NOMO-1 treated with dmso at 0.1 percent for 144 hours (cell line): Measurements from ENCODE around the gene LDLRAD4.

ENCODE experiments used
- DNase-seq: peaks from one replicate; lab custom pipeline; 2025; ENCODE audit not compliant: unreplicated experiment; lab: John Stamatoyannopoulos, UW

LDLRAD4 gene

DNA sequence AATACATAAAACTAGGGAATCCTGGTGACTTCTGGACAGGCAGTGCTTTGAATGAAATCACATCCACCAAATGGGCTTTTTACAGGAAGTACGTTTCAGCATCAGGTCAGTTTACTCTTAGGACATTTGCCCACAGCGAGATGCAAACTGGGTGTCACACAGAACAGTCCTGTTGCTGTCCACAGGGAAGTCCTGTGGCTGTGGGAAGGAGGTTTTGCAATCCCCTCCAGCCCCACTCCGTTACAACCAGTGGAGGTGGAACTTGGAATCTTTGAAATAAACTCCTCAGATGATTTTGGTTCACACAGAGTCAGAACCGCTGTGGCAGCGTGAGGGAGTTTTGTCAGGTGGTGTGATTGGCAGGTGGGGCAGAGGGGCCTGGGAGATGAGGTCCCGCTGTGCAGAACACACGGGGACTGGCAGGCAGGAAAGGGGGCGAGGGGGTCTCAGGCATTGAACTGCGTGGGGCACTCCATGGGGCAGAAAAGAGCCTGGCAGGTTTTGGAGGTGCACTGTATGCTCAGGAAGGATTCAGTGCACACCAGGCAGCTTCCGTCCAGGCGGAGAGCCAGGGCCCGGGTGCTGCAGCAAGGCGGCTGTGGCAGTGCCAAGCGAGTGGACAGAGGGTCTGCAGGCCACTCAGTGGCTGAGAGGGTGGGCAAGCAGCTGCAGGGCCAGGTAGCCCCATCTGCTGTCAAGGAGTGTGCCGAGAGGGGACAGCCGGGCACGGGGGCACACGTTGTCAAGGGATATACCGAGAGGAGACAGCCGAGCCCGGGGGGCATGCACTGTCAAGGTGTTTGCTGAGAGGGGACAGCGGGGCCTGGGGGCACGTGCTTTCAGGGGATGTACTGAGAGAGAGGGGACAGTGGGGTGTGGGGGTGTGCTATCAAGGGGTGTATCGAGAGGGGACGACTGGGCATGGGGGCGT, 148.7 kb downstream of the LDLRAD4 start:
- no peak for DNase-seq

DNA sequence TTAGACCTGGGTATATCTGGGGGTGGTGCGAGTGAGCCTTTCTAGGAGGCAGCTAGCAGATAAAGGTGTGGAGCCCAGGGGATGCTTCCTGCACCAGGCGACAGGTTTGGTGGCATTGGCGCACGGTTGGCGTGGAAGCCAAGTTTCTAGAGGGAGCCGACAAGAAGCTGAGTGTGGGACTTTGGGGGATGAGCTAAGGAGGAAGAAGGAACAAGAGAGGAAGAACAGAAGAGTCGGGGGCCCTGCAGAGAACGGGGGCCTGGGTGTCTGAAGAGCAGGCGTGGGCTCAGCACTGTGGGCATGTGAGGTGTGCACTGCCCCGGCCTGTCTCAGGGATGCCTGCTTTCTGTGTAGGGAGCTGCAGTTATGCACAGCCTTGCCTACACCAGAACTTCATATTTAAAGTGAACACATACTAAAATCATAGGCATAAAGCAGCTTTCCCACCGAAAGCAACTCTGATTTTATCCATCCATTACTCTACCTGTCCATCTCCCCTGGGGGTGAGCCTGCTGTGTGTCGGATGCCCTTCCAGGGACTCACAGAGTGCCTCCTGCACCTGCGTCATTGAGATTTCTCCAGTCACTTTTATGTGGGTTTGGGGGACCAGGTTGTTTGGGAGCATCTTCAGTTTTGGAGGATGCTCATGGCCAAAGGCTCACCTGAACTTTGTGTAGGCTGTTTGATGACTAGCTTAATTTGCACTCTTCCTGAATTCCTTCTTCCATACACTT, 149.7 kb downstream of the LDLRAD4 start:
- DNase-seq, result no peak

DNA sequence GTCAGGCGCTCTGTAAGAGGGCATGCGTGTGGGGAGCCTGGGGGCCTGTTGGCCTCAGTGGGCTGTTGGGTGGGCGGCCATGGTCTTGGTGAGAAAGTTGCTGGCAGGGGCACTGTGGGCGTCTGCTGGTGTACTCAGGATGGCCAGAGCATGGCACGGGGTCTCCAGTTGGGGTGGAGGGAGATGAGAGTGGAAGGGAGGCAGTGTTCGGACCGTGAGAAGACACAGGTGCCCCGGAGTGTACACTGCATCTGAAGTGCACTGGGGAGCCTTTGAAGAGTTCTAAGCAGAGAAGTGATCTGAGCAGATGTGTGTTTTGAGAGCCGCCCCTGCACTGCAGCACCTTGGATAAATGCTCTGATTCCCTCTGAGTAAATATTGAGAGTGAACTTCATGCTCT, 150.8 kb downstream of the LDLRAD4 start:
- no peak for DNase-seq

DNA sequence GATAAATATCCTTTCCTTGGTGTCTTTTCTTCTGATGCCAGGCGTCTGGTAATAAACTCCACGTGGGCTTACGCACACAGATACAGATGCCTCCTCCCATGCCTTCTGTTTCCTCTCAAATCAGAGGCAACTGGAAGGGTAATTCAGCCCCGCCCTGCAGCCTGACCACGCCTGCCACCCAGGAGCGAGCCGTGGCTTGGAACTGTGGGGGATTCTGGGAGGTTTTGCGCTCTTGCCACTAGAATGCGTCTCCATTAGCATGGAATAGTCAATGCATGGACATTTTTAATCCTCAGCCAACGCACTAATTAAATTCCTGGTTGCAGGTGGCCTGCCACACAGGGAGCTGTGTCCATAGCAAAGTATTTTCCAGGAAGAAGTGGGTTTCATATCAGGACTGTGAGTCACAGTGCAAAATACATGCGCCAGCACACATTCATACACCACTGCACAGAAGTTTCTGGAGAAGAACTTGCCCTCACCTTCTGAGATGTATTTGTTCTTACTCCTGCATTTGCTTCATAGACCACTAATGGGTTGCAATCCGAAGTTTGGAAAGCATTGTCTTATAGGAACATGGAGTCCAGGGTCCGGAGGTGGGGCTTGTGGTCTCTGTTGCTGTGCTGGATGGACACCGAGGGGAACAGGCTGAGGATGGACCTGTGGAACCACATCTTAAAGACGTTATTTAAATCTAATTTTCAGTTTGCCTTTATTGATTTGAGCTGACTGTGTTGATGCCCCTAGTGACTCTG, 151.4 kb downstream of the LDLRAD4 start:
- DNase-seq, result no peak

DNA sequence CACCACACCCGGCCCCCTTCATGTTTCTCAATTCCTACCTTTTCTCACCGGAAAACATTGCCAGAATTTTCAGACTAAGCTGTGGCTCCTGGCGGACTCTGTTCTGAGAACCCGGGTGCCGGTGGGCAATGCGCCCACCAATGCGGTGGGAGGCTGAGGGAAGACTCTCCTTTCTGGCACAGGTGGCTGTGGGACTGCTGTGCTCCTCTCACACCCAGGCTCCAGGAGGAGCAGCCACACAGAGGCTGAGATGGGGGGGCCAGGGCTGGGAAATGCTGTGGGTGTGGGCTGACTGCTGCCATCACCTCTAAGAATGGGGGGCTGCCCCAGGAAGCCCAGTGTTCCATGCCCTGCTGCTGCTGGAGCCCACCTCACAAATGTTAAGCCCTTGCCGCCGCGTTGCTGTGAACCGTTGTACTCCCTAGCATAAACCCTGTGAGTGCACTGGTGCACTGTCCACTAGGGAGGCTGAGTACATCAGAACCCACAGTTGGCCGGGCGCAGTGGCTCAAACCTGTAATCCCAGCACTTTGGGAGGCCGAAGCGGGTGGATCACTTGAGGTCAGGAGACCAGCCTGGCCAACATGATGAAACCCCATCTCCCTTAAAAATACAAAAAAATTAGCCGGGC, 152.6 kb downstream of the LDLRAD4 start:
- no peak for DNase-seq

DNA sequence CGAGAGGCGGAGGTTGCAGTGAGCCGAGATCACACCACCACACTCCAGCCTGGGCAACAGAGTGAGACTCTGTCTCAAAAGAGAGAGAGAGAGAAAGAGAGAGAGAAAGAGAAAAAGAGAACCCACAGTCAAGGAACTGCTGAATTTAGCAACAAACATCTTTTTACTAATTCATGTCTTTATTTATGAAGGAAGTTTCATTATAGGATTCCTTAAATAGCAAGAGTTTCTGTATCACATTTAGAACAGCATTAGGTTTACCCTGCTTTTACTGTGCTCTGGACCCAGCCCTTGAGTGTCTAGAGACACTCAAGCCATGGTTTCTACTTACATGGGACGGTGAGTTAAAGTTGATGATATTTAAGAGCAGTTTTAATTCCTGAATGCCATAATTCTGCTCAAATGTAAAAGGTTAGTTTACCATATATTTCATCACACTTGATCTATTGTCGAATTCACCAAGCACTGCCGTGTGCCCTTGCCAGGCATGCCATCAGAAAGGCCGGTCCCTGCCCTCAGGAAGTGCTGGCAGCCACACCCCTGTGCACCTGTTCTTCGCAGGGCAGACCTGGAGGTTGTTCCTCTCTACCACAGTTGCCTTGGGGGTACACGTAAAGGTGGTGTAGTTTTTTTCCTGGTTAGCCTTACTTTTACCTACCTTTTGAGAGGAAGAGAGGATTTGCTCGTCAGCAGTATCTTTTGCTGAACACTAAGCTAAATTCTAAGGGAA, 153.3 kb downstream of the LDLRAD4 start:
- no peak for DNase-seq

DNA sequence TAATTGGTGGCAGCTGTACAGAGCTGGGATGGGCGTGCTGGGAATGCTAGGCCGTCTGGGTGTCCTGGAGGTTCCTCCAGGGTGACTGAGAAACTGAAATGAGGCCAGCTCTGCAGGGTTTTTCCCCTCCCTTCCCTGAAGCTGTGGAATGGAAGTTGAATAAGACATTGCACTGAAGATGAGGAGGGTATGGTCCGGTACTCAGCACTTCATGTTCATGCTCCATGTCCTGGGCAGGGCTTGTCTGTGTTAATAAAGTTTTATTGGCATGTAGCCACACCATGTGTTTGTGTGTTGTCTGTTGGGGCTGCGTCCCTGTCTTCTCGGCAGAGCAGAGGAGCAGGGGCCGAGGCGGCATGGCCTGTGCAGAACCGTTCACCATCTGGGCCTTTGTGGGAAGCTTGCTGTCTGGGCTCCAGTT, 154.0 kb downstream of the LDLRAD4 start:
- no peak for DNase-seq

DNA sequence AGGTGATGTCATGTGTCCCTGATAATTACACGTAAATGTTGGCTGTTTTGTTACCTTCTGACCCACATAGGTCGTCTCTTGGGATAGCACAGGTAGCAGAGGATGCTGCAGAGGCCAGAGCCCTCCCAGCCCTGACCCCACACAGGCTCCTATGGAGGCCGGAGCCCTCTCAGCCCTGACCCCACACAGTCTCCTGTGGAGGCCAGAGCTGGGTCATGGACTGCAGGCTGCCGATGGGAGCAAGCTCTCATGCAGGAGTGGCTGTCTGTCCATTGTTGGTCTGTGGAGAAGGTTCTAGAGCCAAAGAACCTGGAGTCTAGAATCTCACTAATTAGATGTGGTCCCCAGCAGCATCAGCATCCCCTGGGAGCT, 155.5 kb downstream of the LDLRAD4 start:
- no peak for DNase-seq

DNA sequence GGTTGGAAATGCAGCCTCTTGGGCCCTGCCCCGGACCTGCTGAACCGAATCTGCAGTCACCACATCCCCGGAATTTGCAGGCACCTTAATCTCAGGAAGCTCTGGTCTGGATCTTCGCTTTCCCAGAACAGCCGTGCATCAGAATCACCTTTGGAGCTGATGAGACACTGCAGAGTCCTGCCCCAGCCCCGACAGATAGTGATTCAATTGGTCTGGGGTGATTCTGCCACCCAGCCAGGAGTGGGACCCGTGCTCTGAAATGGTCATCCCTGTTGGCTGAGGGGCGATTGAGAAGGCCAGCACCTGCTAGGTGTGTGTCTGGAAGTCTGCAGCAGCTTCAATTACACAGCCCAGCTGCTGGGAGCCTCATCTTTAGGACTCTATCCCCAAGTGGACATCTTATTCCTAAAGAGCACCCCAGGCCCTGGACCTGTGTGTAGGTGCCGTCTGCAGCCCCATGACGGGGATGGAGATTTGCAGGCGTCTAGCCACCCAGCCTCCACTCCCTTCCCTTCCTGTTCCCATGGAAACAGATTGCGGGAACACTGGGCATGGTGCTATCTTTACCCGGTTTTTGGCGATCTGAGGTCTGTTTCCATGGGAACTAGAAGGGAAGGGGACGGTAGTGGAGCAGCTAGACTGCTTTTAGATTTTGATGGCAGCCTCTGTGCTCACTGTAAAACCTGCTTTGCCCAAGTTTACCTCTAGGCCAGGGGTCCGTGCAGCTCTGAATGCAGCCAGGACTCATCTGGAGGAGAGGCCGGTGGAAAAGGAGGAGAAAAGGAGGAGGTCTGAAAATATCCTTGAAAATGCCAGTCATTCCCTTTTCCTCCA, 156.1 kb downstream of the LDLRAD4 start:
- no peak for DNase-seq

DNA sequence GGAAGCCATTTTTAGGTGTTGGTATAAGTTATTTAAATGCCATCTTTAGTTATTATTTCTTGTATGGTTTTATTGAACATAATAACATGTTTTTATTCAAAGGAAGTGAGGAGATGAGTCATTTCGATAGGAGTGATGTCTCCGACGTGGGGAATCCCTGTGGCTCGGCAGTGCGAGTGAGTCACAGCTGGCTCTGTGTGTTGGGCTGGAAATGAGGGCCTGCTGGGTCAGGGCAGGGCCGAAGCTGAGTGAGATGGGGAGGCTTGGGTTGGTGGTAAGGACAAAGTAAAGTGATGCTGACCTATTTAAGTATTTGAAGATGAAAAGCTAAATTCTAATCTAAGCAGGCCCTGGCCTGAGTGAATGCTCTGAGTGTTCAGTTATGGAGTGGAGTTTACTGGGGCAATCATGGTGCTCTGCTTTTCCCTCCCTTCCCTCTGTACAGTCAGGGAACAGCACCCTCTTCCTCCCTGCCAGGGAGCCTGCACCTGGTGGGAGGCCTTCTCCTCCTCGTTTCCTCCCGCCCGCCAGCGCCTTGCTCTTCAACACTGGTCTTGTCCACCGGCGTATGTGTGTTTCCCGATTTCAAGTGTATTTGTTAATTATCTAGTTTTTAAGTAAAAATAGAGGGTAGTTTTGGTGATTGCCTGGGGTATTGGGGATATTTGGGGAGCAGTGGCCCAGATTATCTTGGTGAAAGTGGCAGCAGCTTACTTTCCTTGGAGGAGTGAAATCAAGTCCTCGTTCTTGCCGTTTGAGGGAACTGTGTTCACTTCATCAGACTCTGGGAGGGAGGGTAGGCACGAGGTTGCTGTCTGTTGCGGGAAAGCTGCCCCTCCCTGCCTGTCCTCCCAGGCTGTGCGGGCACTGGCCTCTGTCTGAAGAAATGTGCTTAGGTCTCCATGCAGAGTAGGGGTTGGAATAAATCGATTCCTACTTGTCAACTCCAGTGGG, 157.0 kb downstream of the LDLRAD4 start:
- no peak for DNase-seq

DNA sequence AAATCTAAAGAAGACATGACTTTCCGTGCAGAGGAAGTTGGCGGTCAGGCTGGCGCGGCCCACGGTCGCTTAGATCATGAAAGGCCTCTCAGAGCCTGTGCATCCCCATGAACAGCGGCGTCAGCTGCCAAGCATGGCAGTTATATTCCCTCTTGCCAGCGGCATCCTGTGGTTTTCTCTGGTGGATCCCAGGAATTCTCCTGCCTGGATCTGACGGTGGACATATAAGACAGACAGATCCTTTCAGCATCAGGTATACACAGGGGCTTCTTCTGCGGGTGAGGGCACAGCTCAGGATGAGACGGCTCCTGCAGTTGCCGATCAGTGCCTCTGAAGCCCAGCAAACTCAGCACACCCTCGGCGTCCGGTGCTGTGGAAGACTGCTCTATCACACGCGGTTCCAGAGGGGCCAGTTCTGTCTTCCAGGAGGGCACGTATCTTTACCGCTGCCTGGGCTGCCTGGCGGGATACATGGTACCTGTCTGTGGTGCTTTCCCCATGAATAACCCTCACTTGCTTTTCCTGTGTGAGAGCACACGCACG, 157.8 kb downstream of the LDLRAD4 start:
- DNase-seq, result no peak

DNA sequence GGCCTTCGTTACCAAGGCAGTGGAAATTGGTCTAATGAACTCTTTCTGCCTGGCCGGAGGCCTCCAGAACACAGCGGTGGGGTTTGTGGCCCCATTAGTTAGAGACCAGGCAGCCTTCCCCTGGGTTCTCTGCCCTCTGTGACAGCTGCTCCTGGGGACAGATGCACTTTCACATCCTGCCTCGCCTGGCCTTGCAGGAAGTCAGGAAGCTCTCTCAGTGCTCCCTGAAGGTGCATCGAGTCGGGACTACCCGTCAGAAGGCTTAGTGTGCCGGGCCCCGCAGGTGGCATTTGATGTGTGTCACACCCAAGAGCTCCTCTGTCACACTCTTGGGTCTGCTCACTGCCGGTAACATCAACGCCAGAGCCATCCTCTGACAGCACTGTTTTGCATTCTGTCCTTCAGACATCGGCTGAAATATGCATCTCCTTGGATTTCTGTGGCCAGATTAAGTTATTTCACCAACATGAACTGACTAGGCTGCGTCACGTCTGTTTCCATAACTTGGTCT, 158.3 kb downstream of the LDLRAD4 start:
- no peak for DNase-seq

DNA sequence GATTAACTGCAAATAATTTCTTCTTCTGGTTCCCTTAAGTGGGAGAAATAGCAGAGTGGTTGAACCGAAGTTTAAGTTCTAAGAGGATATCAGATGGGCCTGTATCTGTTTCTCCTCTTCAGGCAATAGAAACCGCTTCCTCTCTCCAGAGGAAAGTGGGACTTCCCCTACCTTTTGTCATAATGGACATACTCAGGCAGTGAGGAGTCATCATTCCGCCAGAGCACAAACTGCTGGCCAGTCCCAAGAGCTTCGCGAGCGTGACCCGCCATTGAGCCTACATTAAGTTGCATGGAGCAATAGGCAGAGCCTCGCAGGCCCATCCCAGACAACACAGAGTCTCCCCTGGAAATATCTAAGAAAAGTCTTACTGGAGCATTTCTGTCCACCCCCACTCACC, 158.9 kb downstream of the LDLRAD4 start:
- DNase-seq, result no peak

DNA sequence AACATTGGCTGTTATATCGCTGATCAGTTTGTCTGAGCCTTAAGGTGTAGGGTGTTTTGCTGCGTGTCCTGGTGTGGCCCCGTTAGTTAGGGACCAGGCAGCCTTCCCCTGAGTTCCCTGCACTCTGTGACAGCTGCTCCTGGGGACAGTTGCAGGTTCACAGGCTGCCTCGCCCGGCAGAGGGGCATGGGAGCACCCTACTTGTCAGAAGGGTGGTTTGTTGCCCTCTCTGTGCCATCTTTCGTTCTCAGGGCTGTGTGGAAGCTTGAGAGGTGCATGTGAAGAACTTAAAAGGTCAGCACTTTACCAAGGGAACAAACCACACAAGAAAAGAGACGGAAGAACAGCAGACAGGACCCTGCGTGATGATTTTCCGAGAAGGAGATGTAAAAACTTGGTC, 159.6 kb downstream of the LDLRAD4 start:
- no peak for DNase-seq

DNA sequence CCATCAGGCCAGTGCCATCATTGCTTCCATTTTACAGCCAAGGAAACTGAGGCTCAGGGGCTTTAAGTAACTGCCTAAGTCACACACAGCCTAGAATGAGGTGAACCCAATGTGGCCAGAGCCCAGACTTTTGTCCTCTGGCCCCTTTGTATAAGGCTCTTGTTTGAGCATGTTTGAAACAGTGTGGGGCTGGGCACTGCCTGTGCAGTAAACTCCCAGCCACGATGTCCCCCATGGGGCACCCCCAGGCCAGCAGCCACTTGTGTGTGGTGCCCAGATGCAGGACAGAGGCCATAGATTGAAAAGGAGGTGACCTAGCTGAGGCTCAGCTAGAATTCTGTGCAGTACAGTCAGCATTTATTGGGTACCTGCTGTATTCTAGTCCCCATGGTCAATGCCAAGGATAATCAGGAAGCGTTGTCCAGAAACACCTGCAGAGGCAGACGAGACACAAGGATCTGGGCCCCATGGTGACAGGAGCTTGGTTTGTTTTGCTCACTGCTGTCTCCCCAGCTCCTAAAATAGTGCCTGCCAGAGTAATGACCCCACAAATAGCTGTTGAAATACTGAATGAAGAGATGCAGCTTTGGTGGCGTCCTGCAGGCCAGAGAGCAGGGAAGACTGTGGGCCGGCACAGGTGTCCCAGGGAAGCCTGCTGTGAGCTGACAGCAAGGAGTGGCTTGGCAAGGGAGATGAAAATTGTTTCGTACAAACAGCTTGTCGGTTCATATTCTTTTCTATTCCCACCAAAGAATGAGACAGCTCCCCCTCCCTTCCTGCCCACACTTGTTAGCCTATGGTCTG, 160.7 kb downstream of the LDLRAD4 start:
- no peak for DNase-seq

DNA sequence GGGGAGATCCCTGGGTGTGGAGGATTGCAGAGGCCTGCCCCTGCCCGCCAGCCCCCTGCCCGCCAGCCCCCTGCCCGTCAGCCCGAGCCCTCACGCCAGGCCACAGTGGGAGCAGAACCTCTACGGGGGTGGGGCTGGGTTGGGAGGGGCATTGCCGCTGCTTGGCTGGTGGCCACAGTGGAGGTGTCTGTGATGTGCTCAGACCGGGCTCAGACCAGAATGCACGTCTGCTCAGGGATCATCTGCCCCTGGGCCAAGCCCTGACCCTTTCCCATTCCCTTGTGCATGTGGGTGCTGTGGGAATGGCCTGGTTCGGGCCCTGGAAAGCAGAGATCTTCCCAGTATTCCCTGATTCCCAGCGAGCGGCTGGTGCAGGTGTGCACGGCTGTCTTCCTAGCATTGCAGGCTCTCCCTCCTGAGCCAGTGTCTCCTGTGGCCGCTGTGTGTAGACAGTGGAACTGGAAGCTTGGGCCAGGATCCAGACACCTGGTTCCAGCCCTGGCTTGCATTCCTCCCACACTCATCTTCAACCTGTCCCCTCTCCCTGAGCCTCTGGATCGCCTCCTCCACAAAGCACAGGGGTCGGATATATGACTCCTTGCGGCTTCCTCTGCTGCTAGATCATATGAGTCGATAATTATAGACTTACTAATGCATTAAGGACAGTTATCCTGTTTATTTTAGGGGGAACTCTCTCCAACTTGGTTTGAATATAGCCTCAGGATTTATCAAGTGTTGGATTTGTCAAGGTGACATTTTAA, 161.6 kb downstream of the LDLRAD4 start:
- DNase-seq, result no peak
